Upper lobe of right lung (tissue), 1 donor: ENCODE data around the gene ARL8B. TPM values are rescaled to one million over a fixed set of nuclear protein-coding genes. Genes with fewer than 3 reads are reported as not detected.

Experiments
- ATAC-seq: fragments of 200-7000 bp; cut with Tn5 transposase; one replicate; pipeline ENCODE4 v1.9.1; 2020; ENCODE audit warnings: mild to moderate bottlenecking, moderate library complexity
- DNase-seq: peaks from one replicate; pipeline ENCODE4 v3.0.0-alpha.2; 2020
- H3K27ac ChIP-seq: fragments of 200-600 bp; one replicate; pipeline ENCODE4 v1.8.0; 2022
- H3K27me3 ChIP-seq: fragments of 200-600 bp; one replicate; pipeline ENCODE4 v1.8.0; 2022; ENCODE audit warnings: mild to moderate bottlenecking
- H3K36me3 ChIP-seq: fragments of 200-600 bp; one replicate; pipeline ENCODE4 v1.8.0; 2022
- H3K4me1 ChIP-seq: fragments of 200-600 bp; one replicate; pipeline ENCODE4 v1.8.0; 2022
- H3K4me3 ChIP-seq: fragments of 200-600 bp; one replicate; pipeline ENCODE4 v1.8.0; 2022; ENCODE audit warnings: mild to moderate bottlenecking
- H3K9me3 ChIP-seq: fragments of 200-600 bp; one replicate; pipeline ENCODE4 v1.8.0; 2022
- intact Hi-C: fragments of 100-400 bp; cut with DNase I; formaldehyde crosslinking; loops from one replicate; pipeline ENCODE4 v1.11.0; 2022
- total RNA-seq: library from RNA; stranded (reverse); fragmentation: NEBNext Ultra II Directional; extraction: Animal tissue kit (Norgen Biotek cat#: 25700); gene quantifications from one replicate; pipeline ENCODE4 v1.2.1, GENCODE V29; 2021
- TF ChIP-seq, protein P1 (sequence below): fragments of 200-600 bp; IDR thresholded peaks from one replicate; pipeline ENCODE4 v1.8.0; 2022; ENCODE audit warnings: antibody characterized with exemption
- donor health status: DM: no; HTN: yes; CAD: no; lungs with severe emphysema.

ARL8B gene
- total RNA-seq, 1 donor from 2014 or later: 91.5 TPM

DNA sequence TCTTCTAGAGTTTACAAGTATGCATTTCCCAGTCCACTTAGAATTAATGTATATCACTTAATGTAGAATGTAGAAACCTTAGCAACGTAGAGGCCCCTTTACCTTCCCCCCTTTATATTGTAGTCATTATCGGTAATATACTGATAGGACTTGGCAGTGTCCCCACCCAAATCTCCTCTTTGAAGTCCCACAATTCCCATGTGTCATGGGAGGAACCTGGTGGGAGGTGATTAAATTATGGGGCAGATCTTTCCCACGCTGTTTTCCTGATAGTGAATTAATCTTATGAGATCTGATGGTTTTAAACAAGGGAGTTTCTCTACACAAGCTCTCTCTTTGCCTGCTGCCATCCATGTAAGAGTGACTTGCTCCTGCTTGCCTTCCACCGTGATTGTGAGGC is 31.0 kb downstream of the ARL8B start:
- H3K27me3 ChIP-seq: no peaks in the 10 kb centered on the region
- intact Hi-C loops: no loop called here
- no peak for ATAC-seq
- no peaks in the 10 kb centered on the region for H3K36me3 ChIP-seq
- H3K4me1 ChIP-seq: no peaks in the 10 kb centered on the region
- H3K9me3 ChIP-seq: no peaks in the 10 kb centered on the region
- H3K27ac ChIP-seq: no peak overlapping the region
- no peak for DNase-seq
- no peak overlapping the region for H3K4me3 ChIP-seq
- TF ChIP-seq, protein P1, sequence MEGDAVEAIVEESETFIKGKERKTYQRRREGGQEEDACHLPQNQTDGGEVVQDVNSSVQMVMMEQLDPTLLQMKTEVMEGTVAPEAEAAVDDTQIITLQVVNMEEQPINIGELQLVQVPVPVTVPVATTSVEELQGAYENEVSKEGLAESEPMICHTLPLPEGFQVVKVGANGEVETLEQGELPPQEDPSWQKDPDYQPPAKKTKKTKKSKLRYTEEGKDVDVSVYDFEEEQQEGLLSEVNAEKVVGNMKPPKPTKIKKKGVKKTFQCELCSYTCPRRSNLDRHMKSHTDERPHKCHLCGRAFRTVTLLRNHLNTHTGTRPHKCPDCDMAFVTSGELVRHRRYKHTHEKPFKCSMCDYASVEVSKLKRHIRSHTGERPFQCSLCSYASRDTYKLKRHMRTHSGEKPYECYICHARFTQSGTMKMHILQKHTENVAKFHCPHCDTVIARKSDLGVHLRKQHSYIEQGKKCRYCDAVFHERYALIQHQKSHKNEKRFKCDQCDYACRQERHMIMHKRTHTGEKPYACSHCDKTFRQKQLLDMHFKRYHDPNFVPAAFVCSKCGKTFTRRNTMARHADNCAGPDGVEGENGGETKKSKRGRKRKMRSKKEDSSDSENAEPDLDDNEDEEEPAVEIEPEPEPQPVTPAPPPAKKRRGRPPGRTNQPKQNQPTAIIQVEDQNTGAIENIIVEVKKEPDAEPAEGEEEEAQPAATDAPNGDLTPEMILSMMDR: no peak

DNA sequence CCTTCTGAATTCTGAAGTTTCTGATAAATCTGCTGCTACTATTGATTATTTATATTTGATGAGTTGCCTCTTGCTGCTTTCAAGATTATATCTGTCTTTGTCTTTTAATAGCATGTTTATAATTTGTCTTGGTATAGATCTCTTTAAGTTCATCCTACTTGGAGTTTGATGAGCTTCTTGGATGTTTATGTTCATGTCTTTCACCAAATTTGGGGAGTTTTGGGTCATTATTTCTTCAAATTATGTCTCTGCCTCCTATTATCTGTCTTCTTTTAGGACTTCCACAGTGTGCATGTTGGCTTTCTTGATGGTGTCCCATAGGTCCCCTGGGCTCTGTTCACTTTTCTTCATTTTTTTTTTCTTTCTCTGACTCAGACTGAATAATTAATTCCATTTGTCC is 33.1 kb downstream of the ARL8B start:
- Histone ChIP-seq H3K36me3 (no peaks in the 10 kb centered on the region), H3K4me1 (peaks cover 7% of the 10 kb centered on the region), H3K4me3 (no peak overlapping the region), H3K27ac (no peak overlapping the region), H3K9me3 (no peaks in the 10 kb centered on the region), H3K27me3 (no peaks in the 10 kb centered on the region)
- ATAC-seq (no peak), DNase-seq (no peak)
- intact Hi-C loops: no loop called here
- TF ChIP-seq, protein P1: no peak

DNA sequence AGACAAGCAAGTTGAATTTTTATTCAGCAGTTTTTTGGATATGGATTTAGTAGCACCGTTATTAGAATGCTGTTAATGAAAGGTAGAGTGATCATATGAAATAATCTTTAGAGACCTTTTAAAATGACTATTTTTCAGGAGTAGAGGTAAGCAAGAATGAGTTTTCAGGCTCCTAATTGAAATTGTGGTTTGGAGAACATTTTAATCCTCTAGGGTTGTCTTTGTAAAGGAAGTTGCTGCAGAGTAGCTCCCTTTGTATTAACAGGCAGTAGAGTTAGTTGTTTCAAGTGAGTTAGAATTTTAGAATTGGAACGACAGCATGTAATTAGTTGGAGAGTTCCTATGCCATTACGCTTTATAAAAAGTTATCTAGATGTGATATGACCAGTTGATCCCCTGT is 38.2 kb downstream of the ARL8B start:
- H3K9me3 ChIP-seq: no peaks in the 10 kb centered on the region
- DNase-seq (no peak), ATAC-seq (no peak)
- no peak overlapping the region for H3K4me3 ChIP-seq
- no peaks in the 10 kb centered on the region for H3K36me3 ChIP-seq
- no peak overlapping the region for H3K27ac ChIP-seq
- TF ChIP-seq, protein P1: no peak
- H3K4me1 ChIP-seq: peaks cover 28% of the 10 kb centered on the region
- intact Hi-C loops: no loop called here
- H3K27me3 ChIP-seq: no peaks in the 10 kb centered on the region

DNA sequence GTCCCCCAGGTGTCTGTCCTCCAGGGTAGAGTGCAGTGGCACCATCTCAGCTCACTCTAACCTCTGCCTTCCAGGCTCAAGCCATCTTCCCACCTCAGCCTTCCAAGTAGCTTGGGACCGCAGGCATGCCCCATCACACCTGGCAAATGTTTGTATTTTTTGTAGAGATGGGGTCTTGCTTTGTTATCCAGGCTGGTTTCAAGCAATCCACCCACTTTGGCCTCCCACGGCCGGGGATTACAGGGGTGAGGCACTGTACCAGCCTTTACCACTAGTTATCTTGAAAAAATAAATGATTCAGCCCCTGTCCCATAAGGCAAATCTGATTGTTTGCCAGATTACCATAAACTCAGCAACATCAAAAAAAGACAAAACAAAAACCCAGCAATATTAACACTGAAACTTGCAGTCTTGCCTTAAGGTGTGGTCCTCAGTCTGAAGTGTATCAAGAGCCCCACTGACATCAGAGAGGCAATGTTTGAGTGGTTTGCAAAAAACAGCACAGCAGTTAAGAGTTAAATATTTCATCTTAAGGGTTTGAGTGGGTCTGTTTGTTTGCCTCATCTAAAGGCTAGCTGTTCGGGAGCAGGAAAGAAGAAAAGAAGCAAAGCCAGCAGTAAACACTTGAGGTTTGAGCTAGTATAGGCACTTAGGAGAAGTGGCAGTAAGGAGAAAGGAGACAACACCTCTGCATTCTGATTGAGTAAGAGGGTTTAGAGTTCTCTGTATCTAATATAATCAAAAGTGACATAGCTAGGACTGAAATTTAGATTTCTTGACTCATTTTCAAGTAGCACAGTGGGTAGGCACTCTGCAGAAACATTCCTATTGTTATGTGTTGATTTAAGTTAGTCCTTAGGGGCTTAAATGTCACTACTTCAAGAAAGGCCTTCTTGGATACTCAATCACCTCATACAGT is 39.1 kb downstream of the ARL8B start:
- Histone ChIP-seq H3K4me1 (peaks cover 29% of the 10 kb centered on the region), H3K4me3 (no peak overlapping the region), H3K9me3 (no peaks in the 10 kb centered on the region), H3K27ac (peak overlapping the region; percentile 9), H3K27me3 (no peaks in the 10 kb centered on the region), H3K36me3 (no peaks in the 10 kb centered on the region)
- TF ChIP-seq, protein P1: no peak
- peak; percentile 92 for ATAC-seq
- no peak for DNase-seq
- intact Hi-C loops: no loop called here

DNA sequence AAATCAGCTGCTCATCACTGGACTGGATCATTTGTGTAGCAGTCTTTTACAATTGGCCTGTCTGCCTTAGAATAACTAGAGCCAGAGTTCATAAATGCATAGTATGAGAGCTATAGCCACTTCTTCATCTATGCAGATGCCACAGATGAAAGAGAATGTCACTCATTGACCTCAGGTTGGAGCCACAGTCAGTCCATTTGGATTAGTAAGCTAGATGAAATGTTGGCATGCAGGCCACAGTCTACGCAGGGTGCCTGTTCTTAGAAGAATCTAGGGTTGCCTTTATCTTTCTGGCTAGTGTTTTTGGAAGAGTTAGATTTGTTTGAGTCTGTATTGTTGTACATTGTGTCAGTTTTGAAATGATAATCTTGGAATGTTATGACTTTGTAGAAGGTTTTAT is 40.0 kb downstream of the ARL8B start:
- Histone ChIP-seq H3K36me3 (no peaks in the 10 kb centered on the region), H3K27me3 (no peaks in the 10 kb centered on the region), H3K4me1 (peaks cover 29% of the 10 kb centered on the region), H3K9me3 (no peaks in the 10 kb centered on the region), H3K4me3 (no peak overlapping the region), H3K27ac (no peak overlapping the region)
- TF ChIP-seq, protein P1: no peak
- DNase-seq: no peak
- intact Hi-C loops: no loop called here
- peak; percentile 28 for ATAC-seq
